Kidney (tissue), 14 donors: ENCODE data around the gene SPTBN1. TPM values are rescaled to one million over a fixed set of nuclear protein-coding genes. Genes with fewer than 3 reads are reported as not detected.

Source experiments
- DNase-seq, 5 donors: peaks; one replicate each; pipeline ENCODE4 v3.0.0-alpha.2; 2013 to 2020
- FAIRE-seq: peaks from 2 replicates; lab custom pipeline; 2012; peaks lifted over from hg19 to GRCh38; lab: Jason Lieb, UNC
- H3K27ac ChIP-seq, 2 donors: one replicate each; pipeline ENCODE4 v1.7.0; 2013; ENCODE audit warnings: low read depth in 2 of 2, low read length in 2 of 2, inconsistent platforms in 1 of 2
- H3K27me3 ChIP-seq: one replicate; pipeline ENCODE4 v1.7.1; 2013; ENCODE audit warnings: low read length, inconsistent platforms; ENCODE audit not compliant: control insufficient read depth, insufficient read depth
- H3K36me3 ChIP-seq, 3 donors: one replicate each; pipeline versions ENCODE4 v1.7.0 to v1.7.1; 2013; ENCODE audit warnings: low read length in 3 of 3, control low read depth in 1 of 3, inconsistent platforms in 1 of 3; ENCODE audit not compliant: insufficient read depth in 3 of 3, control insufficient read depth in 2 of 3
- H3K4me1 ChIP-seq, 3 donors: one replicate each; pipeline versions ENCODE4 v1.7.0 to v1.7.1; 2013; ENCODE audit warnings: low read length in 3 of 3, inconsistent platforms in 1 of 3, low read depth in 1 of 3; ENCODE audit not compliant: control insufficient read depth in 2 of 3, insufficient read depth in 2 of 3
- H3K4me3 ChIP-seq, 3 donors: one replicate each; pipeline versions ENCODE4 v1.7.0 to v1.8.1; 2013; ENCODE audit warnings: low read length in 3 of 3, control low read depth in 1 of 3, inconsistent platforms in 1 of 3
- H3K9ac ChIP-seq, 3 donors: one replicate each; pipeline versions ENCODE4 v1.7.0 to v1.7.1; 2013; ENCODE audit warnings: low read length in 3 of 3, control low read depth in 1 of 3, inconsistent platforms in 1 of 3
- H3K9me3 ChIP-seq, 3 donors: one replicate each; pipeline versions ENCODE4 v1.7.0 to v1.7.1; 2013; ENCODE audit warnings: low read length in 3 of 3, control low read depth in 1 of 3, inconsistent platforms in 1 of 3; ENCODE audit not compliant: control insufficient read depth in 2 of 3, insufficient read depth in 1 of 3
- intact Hi-C: fragments of 100-400 bp; cut with DNase I; formaldehyde crosslinking; loops from one replicate; pipeline ENCODE4 v1.11.1; 2022
- polyA plus RNA-seq: library from polyadenylated mRNA; stranded (reverse); fragments of 350-450 nt; fragmentation: Illumina TruSeq; extraction: RNeasy Lipid Tissue Mini Kit (QIAGEN cat#74804); gene quantifications from one replicate; pipeline ENCODE4 v1.2.3, GENCODE V29; 2014; ENCODE audit warnings: low read depth, low replicate concordance; ENCODE audit not compliant: insufficient read depth
- total RNA-seq: library from RNA; stranded (reverse); fragmentation: NEBNext Ultra II Directional; extraction: Animal tissue kit (Norgen Biotek cat#: 25700); gene quantifications from one replicate; pipeline ENCODE4 v1.2.1, GENCODE V29; 2021
- TF ChIP-seq, protein P1 (sequence below): IDR thresholded peaks from 3 replicates; pipeline ENCODE4 v1.5.1; 2012; ENCODE audit warnings: mild to moderate bottlenecking, moderate library complexity, borderline replicate concordance; ENCODE audit not compliant: insufficient read depth; ENCODE audit errors: extremely low read depth
- donor health status: control.
- donor health status: control.
- donor health status: control.
- donor health status: control.
- donor health status: control.
- donor health status: DM: yes; HTN: yes; CAD: no.
- donor health status: Normal renal cell carcinoma (clear cell type).

SPTBN1 gene
- total and polyA plus RNA-seq, 2 donors from 2014 or later: 93.2 to 313 TPM

DNA sequence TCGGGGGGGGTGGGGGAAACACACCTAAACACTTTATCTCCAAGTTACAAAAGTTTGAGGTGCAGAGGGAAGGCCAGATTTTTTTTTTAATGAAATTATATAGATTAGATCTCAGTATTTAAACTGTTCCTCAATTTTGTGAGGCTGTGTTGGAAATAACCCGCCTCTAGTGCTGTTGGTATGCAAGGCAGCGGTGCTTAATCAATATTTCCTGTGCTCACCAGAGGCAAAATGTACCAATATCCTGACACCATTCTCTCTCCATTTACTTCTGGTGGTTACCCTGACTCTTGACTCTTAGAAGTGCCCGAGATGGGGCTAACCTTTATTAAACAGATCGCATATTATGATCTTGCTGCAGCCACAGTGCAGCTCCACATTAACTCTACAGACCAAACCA lies 212.6 kb downstream of the SPTBN1 start:
- H3K36me3 ChIP-seq: peaks cover 19 to 62% (median 32%) of the 10 kb centered on the region in 3 donors

GRCh38 chr2:54669677-54670484 lies 213.8 kb downstream of the SPTBN1 start:
- intact Hi-C loops: no loop called here
- no peak for FAIRE-seq
- no peak overlapping the region for H3K9ac ChIP-seq
- DNase-seq: no peak
- H3K36me3 ChIP-seq: peaks cover 19 to 52% (median 24%) of the 10 kb centered on the region in 3 donors
- H3K9me3 ChIP-seq: no peaks in the 10 kb centered on the region
- peak overlapping the region in 1 of 2 donors; percentile 20 for H3K27ac ChIP-seq
- TF ChIP-seq, protein P1, sequence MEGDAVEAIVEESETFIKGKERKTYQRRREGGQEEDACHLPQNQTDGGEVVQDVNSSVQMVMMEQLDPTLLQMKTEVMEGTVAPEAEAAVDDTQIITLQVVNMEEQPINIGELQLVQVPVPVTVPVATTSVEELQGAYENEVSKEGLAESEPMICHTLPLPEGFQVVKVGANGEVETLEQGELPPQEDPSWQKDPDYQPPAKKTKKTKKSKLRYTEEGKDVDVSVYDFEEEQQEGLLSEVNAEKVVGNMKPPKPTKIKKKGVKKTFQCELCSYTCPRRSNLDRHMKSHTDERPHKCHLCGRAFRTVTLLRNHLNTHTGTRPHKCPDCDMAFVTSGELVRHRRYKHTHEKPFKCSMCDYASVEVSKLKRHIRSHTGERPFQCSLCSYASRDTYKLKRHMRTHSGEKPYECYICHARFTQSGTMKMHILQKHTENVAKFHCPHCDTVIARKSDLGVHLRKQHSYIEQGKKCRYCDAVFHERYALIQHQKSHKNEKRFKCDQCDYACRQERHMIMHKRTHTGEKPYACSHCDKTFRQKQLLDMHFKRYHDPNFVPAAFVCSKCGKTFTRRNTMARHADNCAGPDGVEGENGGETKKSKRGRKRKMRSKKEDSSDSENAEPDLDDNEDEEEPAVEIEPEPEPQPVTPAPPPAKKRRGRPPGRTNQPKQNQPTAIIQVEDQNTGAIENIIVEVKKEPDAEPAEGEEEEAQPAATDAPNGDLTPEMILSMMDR: no peak
- H3K4me3 ChIP-seq: no peak overlapping the region
- no peaks in the 10 kb centered on the region for H3K27me3 ChIP-seq
- H3K4me1 ChIP-seq: peaks cover 0 to 22% (median 19%) of the 10 kb centered on the region in 3 donors

More for the DNA sequence above, 212.6 kb downstream of the SPTBN1 start:
- H3K27me3 ChIP-seq: no peaks in the 10 kb centered on the region
- H3K27ac ChIP-seq: no peak overlapping the region
- FAIRE-seq (no peak), DNase-seq (no peak)
- TF ChIP-seq, protein P1: no peak
- H3K4me1 ChIP-seq: peaks cover 0 to 22% (median 21%) of the 10 kb centered on the region in 3 donors
- H3K9ac ChIP-seq: no peak overlapping the region
- H3K4me3 ChIP-seq: no peak overlapping the region
- H3K9me3 ChIP-seq: no peaks in the 10 kb centered on the region
- intact Hi-C loops: no loop called here

DNA sequence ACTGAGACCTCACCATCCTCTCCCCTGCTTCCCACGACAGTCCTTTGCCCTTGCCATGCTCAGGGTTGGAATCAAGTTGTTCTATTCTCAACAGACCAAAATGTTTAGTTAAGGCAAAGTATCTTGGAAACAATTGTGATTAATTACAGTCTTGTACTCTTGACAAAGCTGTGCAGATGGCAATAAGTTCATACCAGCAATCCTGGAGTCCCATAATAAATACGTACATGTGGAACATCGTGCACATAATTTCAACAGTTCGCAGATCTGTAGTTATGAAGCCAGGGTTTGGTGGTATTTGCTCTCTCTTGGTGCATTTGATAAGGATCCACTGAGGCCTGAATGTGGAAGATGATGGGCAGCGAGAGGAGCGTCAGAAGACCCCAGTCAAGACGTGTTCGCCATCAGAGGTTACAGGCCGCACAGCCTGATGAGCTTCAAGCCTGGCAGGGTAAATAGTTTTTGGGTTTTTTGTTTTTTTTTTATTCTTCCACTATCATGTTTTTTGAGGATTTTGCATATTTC lies 214.4 kb downstream of the SPTBN1 start:
- Histone ChIP-seq H3K4me1 (peaks cover 0 to 19% (median 18%) of the 10 kb centered on the region in 3 donors), H3K4me3 (no peak overlapping the region), H3K9me3 (no peaks in the 10 kb centered on the region), H3K27me3 (no peaks in the 10 kb centered on the region), H3K36me3 (peaks cover 19 to 45% (median 24%) of the 10 kb centered on the region in 3 donors), H3K9ac (no peak overlapping the region), H3K27ac (no peak overlapping the region)
- no peak for FAIRE-seq
- no peak for DNase-seq
- intact Hi-C loops: no loop called here
- TF ChIP-seq, protein P1: no peak
